Retinal pigment epithelial cell (primary cell): ENCODE data around the gene SFTA2.

Experiments used
- DNase-seq: peaks from one replicate; pipeline ENCODE4 v3.0.0-alpha.2; 2010; ENCODE audit warnings: low read depth
- H3K4me3 ChIP-seq: 2 replicates; pipeline ENCODE4 v1.5.1; 2011; ENCODE audit warnings: mild to moderate bottlenecking, low read length, control low read depth, moderate library complexity
- TF ChIP-seq, protein P1 (sequence below): conservative IDR thresholded peaks from 2 replicates; pipeline ENCODE4 v1.5.1; 2011; ENCODE audit warnings: low read depth, low read length, control low read depth, inconsistent platforms

Gene SFTA2

DNA sequence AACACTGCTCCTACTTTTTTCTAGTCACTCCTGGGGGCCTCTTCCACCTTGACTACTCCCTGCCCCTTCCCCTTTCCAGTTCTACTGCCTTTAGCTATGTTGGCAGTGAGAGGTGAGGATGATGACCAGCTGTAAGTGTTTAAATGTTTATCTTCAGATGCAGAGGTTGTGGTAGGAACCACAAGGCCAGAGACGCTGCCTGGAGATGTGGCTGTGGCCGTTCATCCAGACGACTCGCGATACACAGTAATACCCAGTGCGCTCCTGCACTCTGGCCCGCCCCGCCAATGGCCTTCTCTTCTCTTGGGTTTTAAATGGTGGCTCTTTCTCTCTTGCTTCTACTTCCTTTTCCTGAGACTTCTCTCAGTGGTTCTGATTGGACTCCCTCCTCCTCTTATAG lies 13.3 kb downstream of the SFTA2 start:
- H3K4me3 ChIP-seq, result no peak overlapping the region
- TF ChIP-seq, protein P1, sequence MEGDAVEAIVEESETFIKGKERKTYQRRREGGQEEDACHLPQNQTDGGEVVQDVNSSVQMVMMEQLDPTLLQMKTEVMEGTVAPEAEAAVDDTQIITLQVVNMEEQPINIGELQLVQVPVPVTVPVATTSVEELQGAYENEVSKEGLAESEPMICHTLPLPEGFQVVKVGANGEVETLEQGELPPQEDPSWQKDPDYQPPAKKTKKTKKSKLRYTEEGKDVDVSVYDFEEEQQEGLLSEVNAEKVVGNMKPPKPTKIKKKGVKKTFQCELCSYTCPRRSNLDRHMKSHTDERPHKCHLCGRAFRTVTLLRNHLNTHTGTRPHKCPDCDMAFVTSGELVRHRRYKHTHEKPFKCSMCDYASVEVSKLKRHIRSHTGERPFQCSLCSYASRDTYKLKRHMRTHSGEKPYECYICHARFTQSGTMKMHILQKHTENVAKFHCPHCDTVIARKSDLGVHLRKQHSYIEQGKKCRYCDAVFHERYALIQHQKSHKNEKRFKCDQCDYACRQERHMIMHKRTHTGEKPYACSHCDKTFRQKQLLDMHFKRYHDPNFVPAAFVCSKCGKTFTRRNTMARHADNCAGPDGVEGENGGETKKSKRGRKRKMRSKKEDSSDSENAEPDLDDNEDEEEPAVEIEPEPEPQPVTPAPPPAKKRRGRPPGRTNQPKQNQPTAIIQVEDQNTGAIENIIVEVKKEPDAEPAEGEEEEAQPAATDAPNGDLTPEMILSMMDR, result no peak
- DNase-seq, result no peak

DNA sequence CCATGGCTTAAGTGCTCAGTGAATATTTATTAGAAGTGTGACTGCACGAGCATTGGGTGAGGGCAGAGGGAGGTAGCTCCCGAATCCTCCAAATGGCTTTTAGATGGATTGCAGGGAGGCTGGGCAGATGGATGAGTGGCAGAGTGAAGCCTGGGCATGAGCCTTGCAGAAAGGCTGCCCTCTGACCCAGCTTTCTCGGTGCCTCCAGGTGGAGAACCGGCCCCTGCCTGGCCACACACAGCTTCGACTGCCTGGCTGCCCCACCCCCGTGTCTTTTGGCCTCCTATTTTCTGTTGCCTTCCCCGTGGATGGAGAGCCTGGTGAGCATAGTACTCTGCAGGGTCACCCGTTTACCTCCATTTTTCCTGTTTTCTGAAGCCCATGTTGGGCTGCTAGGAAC lies 14.5 kb downstream of the SFTA2 start:
- TF ChIP-seq, protein P1, result no peak
- no peak for DNase-seq
- no peak overlapping the region for H3K4me3 ChIP-seq

DNA sequence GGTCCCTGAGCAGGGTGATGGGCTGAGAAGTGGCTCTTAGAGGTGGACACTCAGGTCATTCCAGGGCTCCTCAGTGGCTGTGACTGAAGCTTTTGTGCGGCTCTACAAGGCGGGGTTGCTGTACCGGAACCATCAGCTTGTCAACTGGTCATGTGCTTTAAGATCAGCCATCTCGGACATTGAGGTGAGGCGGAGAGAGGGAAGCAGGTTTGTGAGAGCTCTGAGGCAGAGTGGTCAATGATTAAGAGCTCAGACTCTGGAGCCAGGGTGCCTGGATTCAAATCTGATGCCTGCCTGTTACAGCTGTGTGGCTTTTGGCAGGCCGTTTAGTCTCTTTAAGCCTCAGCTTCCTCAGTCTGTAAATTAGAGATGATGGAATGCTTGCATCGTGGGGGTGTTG lies 14.9 kb downstream of the SFTA2 start:
- no peak for DNase-seq
- TF ChIP-seq, protein P1, result no peak
- H3K4me3 ChIP-seq, result no peak overlapping the region

DNA sequence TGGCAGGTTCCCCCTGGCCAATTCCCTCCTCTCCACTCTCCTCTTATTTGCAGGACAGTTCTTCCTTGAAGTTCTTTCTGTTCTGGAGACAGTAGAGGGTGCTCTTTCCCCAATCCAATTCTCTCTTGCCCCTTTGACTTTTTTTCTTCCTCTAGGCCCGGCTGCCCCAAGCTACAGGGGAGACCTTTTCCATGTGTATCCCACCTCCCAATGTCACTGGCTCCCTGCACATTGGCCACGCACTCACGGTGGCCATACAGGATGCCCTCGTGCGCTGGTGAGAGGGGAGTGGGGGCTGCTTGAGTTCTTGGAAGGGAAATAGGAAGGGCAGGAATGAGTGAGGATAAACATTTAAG lies 16.4 kb downstream of the SFTA2 start:
- no peak for DNase-seq
- no peak overlapping the region for H3K4me3 ChIP-seq
- TF ChIP-seq, protein P1, result peak; percentile 74

DNA sequence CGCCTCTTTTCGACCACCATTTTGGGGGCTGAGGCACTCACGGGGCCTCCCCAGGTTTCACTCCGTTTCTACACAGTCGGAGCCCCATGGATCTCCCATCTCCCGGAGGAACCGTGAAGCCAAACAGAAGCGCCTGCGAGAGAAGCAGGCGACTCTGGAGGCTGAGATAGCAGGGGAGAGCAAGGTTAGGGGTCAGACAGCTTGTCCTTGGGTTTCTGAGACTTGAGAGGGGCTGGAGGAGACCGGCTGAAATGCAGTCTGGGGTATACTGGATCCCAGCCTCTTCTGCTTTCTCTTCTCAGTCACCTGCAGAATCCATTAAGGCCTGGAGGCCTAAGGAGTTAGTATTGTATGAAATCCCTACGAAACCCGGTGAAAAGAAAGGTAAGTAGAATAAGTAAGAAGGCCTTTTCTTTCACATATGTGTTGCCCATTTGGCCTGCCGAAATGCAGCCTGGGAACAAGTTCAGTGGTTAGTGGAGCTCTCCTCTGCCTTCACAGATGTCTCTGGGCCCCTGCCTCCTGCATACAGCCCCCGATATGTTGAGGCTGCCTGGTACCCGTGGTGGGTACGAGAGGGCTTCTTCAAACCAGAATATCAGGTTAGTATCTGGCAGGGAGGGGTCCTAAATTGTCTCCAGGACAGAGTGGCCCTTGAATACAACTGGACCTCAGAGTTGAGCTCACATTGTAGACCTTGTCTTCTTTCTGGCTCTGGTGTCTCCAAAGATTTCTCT lies 16.9 kb downstream of the SFTA2 start:
- peak overlapping the region; percentile 55 for H3K4me3 ChIP-seq
- TF ChIP-seq, protein P1, result no peak
- no peak for DNase-seq

DNA sequence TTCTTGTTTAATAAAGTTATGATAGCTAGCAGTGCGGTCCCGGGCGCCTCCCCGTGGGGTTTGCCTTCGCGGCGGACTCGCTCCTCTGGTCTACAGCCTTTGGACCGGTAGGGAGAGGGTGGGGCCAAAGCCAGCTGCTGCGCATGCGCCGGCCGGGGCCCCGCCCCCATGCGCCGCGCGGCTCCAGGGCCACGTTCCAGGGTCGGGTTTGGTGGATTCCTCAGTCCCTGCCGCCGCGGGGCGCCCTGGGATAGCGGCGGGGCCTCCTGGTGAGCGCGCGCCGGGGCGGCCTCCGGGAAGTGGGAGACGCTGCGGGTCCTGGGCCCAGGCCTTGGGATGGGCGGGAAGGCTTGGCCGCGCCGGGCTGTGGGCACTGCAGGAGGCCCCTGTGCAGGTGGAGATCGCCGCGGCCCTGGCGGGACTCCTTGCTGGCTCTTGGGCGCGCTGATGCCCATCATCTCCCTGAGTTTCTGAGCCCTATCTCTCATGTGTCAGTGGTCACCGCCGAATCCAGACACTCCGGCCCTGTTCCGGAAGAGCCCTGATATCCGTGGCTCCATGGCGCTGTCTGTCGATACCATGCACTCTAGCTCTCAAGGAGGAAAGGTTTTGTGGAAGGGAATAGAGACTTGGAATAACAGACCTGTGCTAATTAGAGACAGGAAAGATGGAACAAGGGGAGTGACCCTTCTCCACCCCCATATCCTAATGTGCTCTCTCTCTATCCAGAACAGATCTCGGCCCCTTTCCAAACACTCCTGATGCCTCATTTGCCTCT lies 17.7 kb downstream of the SFTA2 start, which contains the start of gene VARS2:
Gene VARS2, plus strand, starts transcription at position 163 of the 778 bp plus-strand sequence. Its CDS starts 599 bp downstream, at position 762.
- TF ChIP-seq, protein P1, result no peak
- peak; percentile 56 for DNase-seq
- peak within 1 kb of the TSS; percentile 55 for H3K4me3 ChIP-seq

DNA sequence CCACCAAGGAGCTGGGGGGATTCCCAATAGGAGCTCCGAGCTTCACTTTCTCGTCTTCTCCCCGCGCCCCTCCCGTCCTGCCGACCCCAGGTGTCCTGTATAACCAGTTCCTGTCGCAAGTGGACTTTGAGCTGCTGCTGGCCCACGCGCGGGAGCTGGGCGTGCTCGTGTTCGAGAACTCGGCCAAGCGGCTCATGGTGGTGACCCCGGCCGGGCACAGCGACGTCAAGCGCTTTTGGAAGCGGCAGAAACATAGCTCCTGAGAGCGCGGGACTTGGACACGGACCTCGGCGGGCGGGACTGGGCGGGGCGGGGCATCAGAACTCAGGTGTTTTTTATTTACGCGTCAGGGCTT lies 18.3 kb downstream of the SFTA2 start:
- DNase-seq, result no peak
- H3K4me3 ChIP-seq, result peak overlapping the region; percentile 40
- TF ChIP-seq, protein P1, result no peak
